Right renal pelvis (tissue), 4 donors: ENCODE data around the gene AMZ1. TPM values are rescaled to one million over a fixed set of nuclear protein-coding genes. Genes with fewer than 3 reads are reported as not detected.

ENCODE experiments used
- DNase-seq, 4 donors: peaks; one replicate each; pipeline ENCODE4 v3.0.0-alpha.2; 2013; ENCODE audit warnings: low read depth in 4 of 4, low spot score in 3 of 4, missing footprints in 1 of 4
- polyA plus RNA-seq, 4 donors: library from polyadenylated mRNA; unstranded; fragments of 120-200 nt; gene quantifications; one replicate each; pipeline ENCODE4 v1.2.1, GENCODE V29; 2013; ENCODE audit not compliant: insufficient read length in 4 of 4

The AMZ1 gene
- polyA plus RNA-seq, 4 donors = 0.08 to 0.12 (median 0.10) TPM; not detected in 1

DNA sequence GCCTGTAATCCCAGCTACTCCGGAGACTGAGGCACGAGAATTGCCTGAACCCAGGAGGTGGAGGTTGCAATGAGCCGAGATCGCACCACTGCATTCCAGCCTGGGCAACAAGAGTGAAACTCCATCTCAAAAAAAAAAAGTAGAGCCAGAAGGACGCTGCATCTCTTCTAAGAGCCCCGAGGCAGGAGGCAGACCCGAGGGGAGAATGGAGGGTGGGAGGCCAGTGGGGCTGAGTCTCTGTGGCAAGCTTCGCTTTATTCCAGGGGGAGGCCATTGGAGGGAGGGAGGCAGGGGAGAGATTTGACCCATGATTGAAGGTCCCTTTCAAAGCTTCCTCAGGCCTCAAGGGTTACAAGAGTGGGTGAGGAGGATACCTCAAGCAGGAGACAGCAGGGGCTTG lies 37.6 kb upstream of the AMZ1 start:
- DNase-seq = no peak

DNA sequence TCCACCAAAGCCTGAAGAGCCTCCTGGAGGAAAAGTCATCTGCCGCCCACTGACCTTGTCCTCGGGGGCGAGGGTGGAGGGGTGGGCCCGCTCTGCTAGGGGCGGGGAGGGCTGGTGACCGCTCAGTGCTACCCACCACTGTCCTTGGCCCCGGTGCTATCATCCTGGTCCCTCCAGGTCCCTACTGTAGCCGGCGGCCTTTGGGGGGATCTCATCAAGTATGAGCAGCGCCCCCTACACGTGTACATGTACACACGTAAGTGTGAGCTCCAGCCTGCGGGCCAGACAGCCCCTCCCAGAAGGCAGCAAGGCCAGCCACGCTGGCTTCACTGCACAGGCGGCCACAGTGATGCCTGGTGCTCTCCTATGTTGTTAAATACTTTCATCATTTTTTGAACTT lies 36.7 kb upstream of the AMZ1 start:
- DNase-seq = no peak

DNA sequence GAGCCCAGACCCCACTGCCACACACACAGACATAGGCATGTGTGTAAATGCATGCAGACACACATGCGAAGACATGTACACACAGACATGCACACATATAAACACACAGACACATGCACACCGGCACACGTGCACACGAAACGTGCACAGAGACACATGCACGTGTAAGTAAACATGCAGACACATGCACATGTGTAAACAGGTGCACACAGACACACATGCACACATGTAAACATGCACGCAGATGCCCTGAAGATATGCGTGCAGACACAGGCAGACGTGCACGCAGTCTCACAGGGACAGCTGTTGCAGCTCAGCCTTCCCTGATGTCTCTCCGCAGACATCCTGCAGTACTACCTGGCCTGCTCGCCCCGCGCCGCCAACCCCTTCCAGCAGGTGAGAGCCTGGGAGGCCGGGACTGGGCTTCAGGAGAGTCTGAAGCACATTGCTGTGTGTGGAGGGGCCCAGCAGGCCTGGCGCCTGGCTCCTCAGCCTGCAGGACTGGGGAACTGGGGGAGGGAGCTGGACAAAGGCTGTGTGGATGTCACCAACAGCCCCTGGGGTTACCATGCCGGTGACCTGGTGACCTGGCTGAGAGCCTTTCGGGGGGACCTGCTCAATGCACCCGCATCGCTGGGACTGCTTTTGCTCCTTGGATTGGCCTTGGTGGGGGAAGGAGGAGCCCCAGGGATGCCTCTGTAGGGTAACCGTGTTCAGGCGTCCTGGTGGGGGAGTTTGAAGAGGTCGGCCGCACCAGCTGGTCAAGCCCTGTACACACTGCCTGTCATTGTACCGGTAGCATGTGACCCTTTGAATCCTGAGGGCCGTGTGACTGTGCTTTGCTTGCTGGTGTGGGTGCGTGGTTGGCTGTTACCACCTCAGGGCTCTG lies 35.9 kb upstream of the AMZ1 start:
- DNase-seq = no peak

DNA sequence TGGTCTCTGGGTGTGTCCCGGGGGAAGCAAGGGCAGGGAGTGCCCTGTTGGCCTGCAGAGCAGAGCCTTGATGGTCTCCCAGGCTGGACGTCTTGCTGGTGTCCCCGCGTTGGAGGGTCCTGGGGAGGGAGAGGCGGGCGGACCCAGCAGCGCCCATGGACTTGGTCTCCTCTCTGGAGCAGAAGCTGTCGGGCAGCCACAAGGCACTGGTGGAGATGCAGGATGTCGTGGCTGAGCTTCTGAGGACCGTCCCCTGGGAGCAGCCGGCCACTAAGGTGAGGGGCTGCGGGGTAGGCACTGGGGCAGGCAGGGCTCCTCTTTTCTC lies 35.3 kb upstream of the AMZ1 start:
- no peak for DNase-seq

DNA sequence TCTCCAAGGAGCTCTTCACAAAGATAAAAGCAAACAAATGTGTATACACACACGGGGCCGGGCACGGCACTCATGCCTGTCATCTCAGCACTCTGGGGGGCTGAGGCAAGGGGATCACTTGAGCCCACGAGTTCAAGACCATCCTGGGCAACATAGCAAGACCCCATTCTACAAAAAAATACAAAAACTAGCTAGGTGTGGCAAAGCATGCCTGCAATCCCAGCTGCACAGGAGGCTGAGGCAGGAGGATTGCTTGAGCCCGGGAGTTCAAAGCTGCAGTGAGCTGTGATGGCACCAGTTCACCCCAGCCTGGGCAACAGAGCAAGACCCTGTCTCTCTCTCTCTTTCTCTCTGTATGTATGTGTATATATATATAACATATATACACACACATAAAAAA lies 33.9 kb upstream of the AMZ1 start:
- no peak for DNase-seq

DNA sequence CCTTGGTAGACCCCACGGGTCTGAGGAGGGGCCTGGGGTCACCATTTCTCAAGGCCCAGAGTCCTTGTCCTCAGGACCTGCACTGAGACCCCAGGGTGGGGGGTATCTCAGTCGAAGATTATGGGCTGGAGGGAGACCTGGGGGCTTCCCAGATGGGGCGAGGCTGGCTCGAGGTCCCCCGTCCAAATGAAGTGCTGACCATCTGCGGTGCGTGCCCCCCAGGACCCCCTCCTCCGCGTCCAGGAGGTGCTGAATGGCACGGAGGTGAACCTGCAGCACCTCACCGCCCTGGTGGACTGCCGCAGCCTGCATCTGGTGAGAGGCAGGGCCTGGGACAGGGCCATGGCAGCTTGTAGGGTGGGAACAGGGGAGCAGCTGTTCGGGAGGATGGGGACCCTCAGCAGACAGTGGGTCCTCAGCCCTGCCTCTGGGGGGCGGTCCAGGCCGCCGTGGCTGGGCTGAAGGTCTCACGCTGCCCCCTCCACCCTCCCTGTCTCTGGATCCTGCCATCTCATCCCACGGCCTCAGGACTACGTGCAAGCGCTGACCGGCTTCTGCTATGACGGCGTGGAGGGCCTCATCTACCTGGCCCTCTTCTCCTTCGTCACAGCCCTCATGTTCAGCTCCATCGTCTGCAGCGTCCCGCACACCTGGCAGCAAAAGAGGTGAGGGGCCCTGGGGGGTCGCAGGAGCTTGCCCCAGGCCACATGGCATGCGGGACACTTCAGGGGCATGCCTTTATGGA lies 32.0 kb upstream of the AMZ1 start:
- no peak for DNase-seq

DNA sequence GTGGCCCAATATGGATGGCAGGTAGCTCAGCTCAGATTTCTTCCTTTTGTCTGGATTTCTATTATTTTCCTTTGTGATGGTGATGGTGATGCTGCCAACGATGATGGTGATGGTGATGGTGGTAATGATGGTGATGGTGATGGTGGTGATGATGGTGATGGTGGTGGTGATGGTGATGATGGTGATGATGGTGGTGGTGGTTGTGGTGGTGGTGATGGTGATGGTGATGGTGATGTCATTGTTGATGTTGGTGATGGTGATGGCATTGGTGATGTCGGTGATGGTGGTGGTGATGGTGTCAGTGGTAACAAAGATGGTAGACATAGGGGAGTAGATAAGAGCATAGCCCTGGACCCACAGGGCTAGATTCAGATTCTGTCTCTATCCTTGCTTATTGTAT lies 30.8 kb upstream of the AMZ1 start:
- DNase-seq = no peak

DNA sequence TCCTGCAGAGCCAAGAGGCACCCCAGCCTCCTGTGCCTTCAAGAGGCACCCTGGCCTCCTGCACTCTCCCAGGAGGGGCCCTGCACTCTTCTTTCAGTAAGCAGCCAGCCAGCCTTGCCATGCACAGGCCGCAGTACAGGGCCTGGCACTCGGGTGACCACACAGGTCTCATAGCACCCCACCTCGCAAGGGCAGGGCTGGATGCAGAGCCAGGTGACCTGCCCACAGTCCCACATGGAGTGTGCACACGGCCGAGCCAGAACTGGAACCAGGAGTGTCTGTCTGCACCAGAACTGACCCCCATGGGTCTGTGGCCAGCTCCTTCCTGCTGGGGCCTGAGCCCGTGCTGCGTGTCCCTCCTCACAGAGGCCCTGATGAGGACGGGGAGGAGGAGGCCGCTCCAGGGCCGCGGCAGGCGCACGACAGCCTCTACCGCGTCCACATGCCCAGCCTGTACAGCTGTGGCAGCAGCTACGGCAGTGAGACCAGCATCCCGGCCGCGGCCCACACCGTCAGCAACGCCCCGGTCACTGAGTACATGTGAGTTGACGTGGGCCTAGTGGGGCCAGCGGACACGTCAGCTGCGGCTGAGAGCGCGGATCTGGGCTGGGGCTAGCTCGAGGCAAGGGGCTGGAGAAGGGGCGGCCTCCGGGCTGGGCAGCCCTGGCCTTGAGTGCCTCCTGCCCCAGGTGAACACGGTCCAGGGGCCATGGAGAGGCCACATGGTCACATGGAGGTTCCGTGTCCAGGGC lies 29.9 kb upstream of the AMZ1 start:
- DNase-seq = no peak

DNA sequence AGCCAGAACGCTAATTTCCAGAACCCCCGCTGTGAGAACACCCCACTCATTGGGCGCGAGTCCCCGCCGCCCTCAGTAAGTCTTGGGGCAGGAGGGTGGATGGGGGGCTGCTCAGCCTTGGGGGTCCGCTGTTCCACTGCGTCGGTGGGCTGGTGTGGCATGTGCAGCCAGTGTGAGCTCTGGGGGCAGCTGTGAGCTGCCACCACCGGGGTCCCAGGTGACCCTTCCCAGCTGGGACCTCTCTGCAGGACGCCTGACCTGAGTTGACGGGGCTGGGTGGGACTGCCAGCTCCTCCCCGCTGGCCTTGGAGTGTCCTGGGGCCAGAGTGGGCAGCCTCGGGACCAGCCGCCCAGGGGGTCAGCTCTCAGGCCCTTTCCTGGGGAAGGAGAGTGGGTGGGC lies 29.1 kb upstream of the AMZ1 start:
- no peak for DNase-seq

DNA sequence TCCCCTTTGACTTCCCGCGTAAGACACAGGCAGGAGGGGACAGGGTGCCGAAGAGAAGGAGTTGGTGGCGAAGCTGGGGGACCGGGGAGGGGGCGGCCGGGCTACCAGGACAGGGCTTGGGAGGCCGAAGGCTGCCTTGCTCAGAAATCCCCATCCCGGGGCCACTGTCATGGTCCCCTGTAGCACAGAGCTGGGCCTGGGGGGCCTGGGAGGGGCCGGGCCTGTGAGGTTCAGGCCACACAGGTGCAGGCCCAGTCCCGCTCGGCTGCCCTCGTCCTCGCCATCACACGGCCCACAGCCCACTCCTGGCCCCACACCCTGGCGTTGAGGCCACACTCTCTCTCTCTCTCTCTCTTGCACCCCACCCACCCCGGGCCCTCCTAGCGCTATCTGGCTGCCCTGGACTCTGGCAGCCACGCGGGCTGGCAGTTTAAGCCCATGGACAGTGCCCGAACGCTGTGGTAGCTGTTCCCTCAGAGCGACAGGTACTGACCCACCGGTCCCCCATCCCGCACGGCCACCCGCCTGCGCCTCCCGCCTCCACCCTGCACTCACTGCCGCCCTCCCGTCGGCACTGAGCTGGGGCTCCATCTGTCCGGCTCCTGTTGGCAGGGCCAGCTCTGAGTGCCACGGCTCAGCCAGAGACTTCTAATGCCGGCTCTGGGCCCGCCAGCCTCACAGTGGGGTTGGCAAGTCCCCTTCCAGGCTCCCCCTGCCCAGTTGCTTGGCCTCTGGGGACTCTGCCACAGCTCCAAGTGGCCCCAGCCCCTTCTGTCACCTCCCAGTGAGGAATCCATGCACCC lies 28.2 kb upstream of the AMZ1 start:
- no peak for DNase-seq

DNA sequence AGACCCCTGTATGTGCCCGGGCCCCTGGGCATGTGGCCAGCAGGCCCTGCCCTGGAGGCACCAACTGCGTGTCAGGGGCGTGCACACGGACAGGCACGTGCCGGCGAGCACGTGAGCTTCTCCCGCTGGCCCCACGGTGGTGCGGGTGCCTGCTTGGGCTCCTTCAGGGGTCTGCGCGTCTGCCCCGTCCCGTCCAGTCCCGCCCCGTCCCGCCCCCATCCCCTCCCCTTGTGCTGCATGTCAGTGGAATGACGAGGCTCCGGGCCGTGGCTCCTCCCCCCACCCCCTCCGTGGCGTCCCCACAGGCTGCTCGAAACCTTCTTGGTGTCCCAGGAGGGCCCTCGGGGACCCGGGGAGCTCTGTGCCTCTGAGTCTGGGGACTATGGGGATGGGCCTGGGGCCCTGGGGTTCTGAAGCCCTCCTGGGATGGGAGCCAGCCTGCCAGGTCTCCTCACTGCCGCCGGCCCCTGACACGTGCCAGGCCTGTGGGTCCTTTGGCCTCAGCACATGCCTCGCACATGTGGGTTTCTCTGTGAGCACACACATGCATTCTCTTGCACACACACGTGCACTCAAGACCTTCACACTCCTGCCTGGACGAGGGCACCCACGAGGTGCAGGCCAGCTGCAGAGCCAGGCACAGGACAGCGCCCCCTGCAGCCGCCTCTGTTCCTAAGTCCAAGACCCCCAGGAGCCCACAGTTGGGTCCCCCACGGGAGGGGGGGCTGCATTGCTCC lies 27.5 kb upstream of the AMZ1 start:
- no peak for DNase-seq

DNA sequence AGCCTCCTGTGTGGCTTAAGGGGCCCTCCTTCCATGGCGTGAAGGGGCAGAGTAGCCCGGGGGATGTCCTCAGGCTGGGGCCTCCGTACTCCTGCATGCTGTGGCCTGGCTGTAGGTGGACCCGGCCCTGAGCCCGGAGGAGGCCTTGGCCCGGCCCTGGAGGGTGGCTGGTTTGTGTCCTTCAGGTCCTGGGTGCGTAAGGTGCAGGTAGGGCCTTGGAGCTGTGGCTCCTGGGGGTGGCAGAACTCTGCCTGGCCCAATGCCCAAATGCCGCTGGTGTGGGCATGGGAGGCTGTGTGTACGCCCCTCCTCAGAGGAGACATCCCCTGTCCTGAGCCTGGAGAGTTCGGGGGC lies 26.9 kb upstream of the AMZ1 start:
- DNase-seq = no peak

DNA sequence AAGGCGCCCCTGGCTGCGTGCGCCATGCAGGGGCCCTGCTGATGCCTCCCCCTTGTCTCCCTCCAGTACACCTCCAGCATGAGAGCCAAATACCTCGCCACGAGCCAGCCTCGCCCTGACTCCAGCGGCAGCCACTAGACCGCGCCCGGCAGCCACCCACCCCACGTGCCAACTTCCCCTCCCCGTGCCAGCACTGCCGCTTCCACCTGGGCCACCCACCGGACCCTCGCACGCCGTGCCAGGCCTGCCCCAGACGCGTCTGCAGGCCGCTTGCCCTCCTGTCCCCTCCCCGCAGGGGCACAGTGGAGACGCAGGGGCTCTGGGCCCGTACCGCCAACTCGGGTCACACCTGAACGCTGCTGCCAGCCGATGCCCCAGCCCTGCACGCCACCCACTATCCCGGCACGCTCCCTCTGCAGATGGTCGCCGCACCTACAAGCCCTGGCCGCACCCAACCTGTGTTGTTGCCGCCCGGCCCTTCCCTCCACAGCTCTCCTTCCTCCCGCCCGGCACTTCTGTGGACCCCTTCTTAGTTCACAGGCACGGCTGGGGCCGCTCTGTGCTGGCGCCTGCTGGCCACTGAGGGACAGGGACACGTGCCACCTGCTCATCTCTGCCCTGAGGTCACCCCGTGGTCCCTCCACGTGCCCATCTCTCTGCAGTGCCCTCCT lies 26.3 kb upstream of the AMZ1 start:
- DNase-seq = no peak

DNA sequence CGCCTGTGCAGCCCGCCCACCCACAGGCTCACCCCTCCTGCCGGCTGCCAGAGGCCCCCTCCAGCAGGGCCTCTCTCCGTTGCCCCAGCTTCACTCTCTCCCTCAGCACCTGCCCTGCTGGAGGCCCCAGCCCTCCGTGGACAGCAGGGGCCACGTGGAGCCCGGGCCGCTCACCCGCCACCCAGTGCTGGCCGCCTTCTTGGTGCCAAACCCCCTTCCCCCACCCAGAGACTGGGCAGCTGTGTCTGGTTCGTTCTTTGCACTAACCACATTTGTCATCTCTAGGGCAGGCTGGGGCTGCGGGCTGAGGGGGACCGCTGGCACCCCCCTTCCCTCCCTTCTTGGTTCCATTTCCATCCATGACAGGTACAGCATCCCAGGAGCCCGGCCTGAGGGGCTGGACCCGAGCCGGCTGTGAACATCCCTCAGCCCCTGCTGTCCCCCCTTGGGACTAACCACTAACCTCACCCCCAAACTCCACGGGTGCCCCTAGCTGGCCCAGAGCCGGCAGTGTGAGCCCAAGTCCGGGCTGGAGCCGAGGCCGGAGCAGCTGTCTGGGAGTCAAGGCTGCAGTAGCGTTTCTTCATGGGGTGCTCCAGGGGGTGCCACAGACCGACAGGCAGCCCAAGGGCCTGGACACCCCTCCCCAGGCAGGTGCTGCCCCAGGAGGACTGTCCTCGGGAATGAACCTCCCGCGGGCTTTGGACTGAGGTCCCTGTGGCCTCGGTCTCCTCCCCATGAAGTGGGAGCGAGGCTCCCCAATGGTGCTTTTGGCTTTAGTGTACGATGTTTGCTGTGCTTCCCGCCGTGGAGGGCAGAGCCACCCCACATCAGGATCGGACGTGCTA lies 25.5 kb upstream of the AMZ1 start:
- no peak for DNase-seq

DNA sequence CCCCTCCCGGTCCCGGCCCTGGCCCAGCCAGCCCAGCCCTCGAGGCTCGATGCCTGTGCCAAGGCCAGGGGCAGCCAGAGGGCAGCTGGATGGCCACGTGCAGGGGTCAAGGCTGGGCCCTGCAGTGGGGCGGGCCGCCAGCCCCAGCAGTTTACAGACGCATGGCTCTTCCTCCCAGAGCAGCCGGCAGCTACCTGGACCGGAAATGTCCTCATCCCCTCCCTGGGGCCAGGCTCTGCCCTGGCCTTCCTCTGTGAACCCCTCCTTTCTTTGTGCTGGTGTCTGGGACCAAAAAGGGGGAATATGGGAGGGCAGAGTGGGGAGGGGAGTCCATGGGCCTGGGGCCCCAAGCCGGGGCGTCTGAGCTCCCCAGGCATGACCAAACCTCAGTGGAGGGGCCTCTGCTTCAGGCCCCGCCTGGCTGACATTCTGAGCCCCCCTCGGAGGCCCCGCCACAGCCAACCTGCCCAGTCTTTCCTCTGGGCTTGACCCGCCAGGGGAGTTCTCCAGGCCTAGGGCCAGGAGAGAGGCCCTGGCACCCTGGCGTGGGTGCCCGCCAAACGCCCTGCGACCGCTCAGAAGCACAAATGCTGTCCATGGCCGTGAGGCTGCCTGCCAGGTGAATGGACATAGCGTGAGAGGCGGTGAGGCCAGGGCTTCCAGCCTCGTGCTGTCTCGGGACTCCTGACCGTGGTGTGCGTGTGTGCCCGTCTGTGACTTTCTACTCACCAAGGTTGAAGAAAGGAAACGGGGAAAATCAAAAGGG lies 24.7 kb upstream of the AMZ1 start:
- no peak for DNase-seq

DNA sequence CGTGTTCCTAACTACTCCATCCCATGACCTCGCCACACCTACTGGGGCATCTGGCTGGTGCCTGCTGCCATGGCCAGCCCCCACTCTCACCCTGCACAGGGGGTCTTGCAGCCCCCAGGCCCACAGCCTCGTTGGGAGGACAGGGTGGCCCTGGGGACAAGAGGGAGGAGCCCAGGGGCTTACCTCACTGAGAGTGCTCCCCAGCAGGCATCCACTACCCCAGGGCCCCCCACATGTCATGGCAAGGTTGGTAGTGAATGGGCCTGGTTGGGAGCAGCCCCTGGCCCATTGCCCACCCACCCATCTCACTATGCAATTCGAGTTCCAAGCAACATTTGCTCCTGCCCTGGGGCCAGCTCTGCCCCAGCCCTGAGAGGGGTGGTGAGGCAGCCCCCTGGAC lies 24.0 kb upstream of the AMZ1 start:
- no peak for DNase-seq

DNA sequence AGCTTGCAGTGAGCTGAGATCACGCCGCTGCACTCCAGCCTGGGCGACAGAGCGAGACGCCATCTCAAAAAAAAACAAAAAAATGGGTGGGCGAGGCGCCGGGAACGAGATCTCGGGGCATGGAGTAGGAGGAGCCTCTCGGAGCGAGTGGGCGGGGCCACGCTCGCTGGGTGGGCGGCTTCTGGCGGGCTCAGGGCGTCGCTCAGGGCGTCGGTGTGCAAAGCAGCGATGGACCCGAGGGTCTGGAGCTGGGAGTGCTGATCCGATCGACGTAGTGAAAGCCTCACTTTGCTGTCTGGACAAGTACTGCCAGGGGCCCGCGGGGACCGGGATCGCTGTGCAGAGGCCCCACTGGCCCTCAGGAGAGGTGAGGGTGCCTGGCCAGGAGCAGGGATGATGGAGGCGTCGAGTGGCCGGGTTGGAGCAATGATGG lies 22.6 kb upstream of the AMZ1 start:
- DNase-seq = no peak

DNA sequence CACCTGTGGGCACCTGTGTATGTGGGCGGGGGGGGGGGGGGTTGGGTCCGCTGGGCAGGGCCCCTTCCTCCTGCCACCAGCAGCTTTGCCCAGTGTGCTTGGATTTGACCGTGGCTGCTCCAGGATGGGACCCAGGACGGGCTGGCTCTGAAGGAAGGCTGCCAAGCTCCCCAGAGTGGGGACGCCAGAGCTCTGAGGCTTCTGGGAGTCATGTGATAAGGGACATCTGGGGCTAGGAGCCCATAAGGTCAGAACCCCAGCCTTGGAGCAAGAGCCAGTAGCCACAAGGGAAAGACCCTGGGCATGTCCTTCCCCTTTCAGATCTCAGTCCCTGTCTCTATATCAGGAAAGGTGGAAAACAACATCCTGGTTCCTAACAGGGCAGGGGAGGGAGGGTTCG lies 21.8 kb upstream of the AMZ1 start:
- no peak for DNase-seq
